Testis (tissue), 5 donors: ENCODE data around the gene DCBLD2. TPM values are rescaled to one million over a fixed set of nuclear protein-coding genes. Genes with fewer than 3 reads are reported as not detected.

ENCODE experiments used
- DNase-seq: peaks from one replicate; pipeline ENCODE4 v3.0.0-alpha.2; 2019
- H3K27ac ChIP-seq, 2 donors: fragments of 200-600 bp; sonication (generic); one replicate each; pipeline ENCODE4 v1.5.1; 2019
- H3K27me3 ChIP-seq: fragments of 200-600 bp; sonication (generic); one replicate; pipeline ENCODE4 v1.5.1; 2019
- H3K36me3 ChIP-seq: fragments of 200-600 bp; sonication (generic); one replicate; pipeline ENCODE4 v1.5.1; 2017; ENCODE audit warnings: low read depth; ENCODE audit errors: missing control alignments
- H3K4me1 ChIP-seq: fragments of 200-600 bp; sonication (generic); one replicate; pipeline ENCODE4 v1.5.1; 2019
- H3K4me3 ChIP-seq, 2 donors: fragments of 200-600 bp; sonication (generic); one replicate each; pipeline ENCODE4 v1.5.1; 2017 to 2019
- H3K9me3 ChIP-seq: fragments of 200-600 bp; sonication (generic); one replicate; pipeline ENCODE4 v1.5.1; 2017
- CTCF ChIP-seq, 3 experiments: fragments of 450-650 bp in 2 of 3; fragments of 200-600 bp in 1 of 3; sonication (generic) in 1 of 3; IDR thresholded peaks; one replicate each; pipeline ENCODE4 v1.5.1; 2016 to 2019; ENCODE audit warnings: antibody characterized with exemption in 3 of 3, mild to moderate bottlenecking in 2 of 3, moderate library complexity in 1 of 3
- POLR2A ChIP-seq: fragments of 450-650 bp; IDR thresholded peaks from one replicate; pipeline ENCODE4 v1.6.1; 2017; ENCODE audit warnings: antibody characterized with exemption, mild to moderate bottlenecking, moderate library complexity
- WGBS, 2 donors: methylation state at CpG; one replicate each; pipeline ENCODE4 v1.1.5; 2018; 5-methylcytosine and 5-hydroxymethylcytosine counted together
- intact Hi-C: fragments of 100-400 bp; cut with DNase I; formaldehyde crosslinking; loops from one replicate; pipeline ENCODE4 v1.15.1; 2023; ENCODE audit warnings: low total_unique reads
- long read RNA-seq, 2 donors: transcript quantifications; one replicate each; lab custom pipeline, GENCODE V29; 2026
- polyA plus RNA-seq: library from polyadenylated mRNA; stranded (reverse); fragments of 350-450 nt; fragmentation: Illumina TruSeq; extraction: RNeasy Lipid Tissue Mini Kit (QIAGEN cat#74804); gene quantifications from one replicate; pipeline ENCODE4 v1.2.3, GENCODE V29; 2014; ENCODE audit warnings: low read depth, low replicate concordance; ENCODE audit not compliant: insufficient read depth
- total RNA-seq, 2 donors: library from RNA; depleted of rRNA; stranded (reverse); fragments of >200 nt; gene quantifications; one replicate each; pipeline ENCODE4 v1.2.3, GENCODE V29; 2016

The DCBLD2 gene
- total RNA-seq (100 to 1,000 TPM; 161 to 211 TPM), polyA plus RNA-seq (48.5 TPM)
- long read RNA-seq, donor 1, full-length matches to known transcripts: 5 of 5 reads
- long read RNA-seq, donor 1, partial matches to known transcripts: 0 of 5 reads
- long read RNA-seq, donor 1, other reads (novel, unspliced or antisense): 0 of 5 reads
- long read RNA-seq, donor 2, full-length matches to known transcripts: 6 of 6 reads
- long read RNA-seq, donor 2, partial matches to known transcripts: 0 of 6 reads
- long read RNA-seq, donor 2, other reads (novel, unspliced or antisense): 0 of 6 reads

- Histone ChIP-seq H3K4me1 (no peaks in the 10 kb centered on the region), H3K27me3 (no peaks in the 10 kb centered on the region), H3K27ac (peak within 1 kb of the TSS; percentile 86 to 94), H3K4me3 (peak within 1 kb of the TSS; percentile 91 to 92), H3K9me3 (no peaks in the 10 kb centered on the region), H3K36me3 (no peaks in the 10 kb centered on the region)
- WGBS, 2 donors: 0 to 1% methylated on average over 25 to 49 of the region's 86 CpGs
- no peak for TF ChIP-seq CTCF (IDR thresholded peaks at IDR 0.05)
- peak; percentile 62 for TF ChIP-seq POLR2A
- peak; percentile 99 for DNase-seq
- intact Hi-C loops: no loop called here
These were observed at the start of gene DCBLD2 for GRCh38 chr3:98901392-98902350. Gene DCBLD2, minus strand, starts transcription at chr3:98901695. Its CDS starts 369 bp downstream, at chr3:98901326.

GRCh38 chr3:98945666-98946065, 44.2 kb upstream of the DCBLD2 start:
- no peak for DNase-seq
- WGBS, 2 donors: 66 to 69% methylated on average over 1 of the region's 1 CpG
- Histone ChIP-seq H3K27ac (no peak overlapping the region), H3K36me3 (no peaks in the 10 kb centered on the region), H3K27me3 (no peaks in the 10 kb centered on the region), H3K9me3 (no peaks in the 10 kb centered on the region), H3K4me1 (no peaks in the 10 kb centered on the region), H3K4me3 (no peak overlapping the region)
- TF ChIP-seq CTCF (IDR thresholded peaks at IDR 0.05) (no peak), POLR2A (no peak)
- intact Hi-C loops: no loop called here

GRCh38 chr3:98945101-98945524, 43.6 kb upstream of the DCBLD2 start:
- 60 to 61% methylated on average over 1 of the region's 1 CpG for WGBS, 2 donors
- Histone ChIP-seq H3K27me3 (no peaks in the 10 kb centered on the region), H3K27ac (no peak overlapping the region), H3K4me3 (no peak overlapping the region), H3K4me1 (no peaks in the 10 kb centered on the region), H3K36me3 (no peaks in the 10 kb centered on the region), H3K9me3 (no peaks in the 10 kb centered on the region)
- intact Hi-C loops: no loop called here
- no peak for DNase-seq
- TF ChIP-seq POLR2A (no peak), CTCF (IDR thresholded peaks at IDR 0.05) (no peak)

- no peak overlapping the region for H3K4me3 ChIP-seq
- H3K9me3 ChIP-seq: no peaks in the 10 kb centered on the region
- TF ChIP-seq POLR2A (no peak), CTCF (IDR thresholded peaks at IDR 0.05) (no peak)
- intact Hi-C loops: no loop called here
- no peaks in the 10 kb centered on the region for H3K4me1 ChIP-seq
- H3K27me3 ChIP-seq: no peaks in the 10 kb centered on the region
- H3K27ac ChIP-seq: no peak overlapping the region
- DNase-seq: no peak
- no peaks in the 10 kb centered on the region for H3K36me3 ChIP-seq
These were observed 28.9 kb upstream of the DCBLD2 start for GRCh38 chr3:98930413-98930812.
